ENCODE data around the gene VPS33A. TPM values are rescaled to one million over a fixed set of nuclear protein-coding genes. Genes with fewer than 3 reads are reported as not detected.

Gene VPS33A
- total and polyA plus RNA-seq, 8 donors, result 4.2 to 12.0 (median 6.6) TPM

- H3K4me3 ChIP-seq, result no peak overlapping the region
- H3K36me3 ChIP-seq, result peaks cover 0 to 23% (median 4%) of the 10 kb centered on the region in 3 donors
- 80 to 86% methylated on average over 4 of the region's 4 CpGs for WGBS, 2 donors
- H3K9me3 ChIP-seq, result no peaks in the 10 kb centered on the region
- FAIRE-seq (no peak), DNase-seq (no peak), ATAC-seq (no peak)
- no peak overlapping the region for H3K27ac ChIP-seq
- no peaks in the 10 kb centered on the region for H3K4me1 ChIP-seq
- intact Hi-C loops (cut with DNase I), result no loop called here
- no peak for TF ChIP-seq CTCF (IDR thresholded peaks at IDR 0.05)
- no peaks in the 10 kb centered on the region for H3K27me3 ChIP-seq
Measured at GRCh38 chr12:122303068-122303467, 36.8 kb upstream of the VPS33A start.

GRCh38 chr12:122298071-122298748, 31.9 kb upstream of the VPS33A start:
- DNase-seq, result no peak
- Histone ChIP-seq H3K27me3 (no peaks in the 10 kb centered on the region), H3K9me3 (no peaks in the 10 kb centered on the region), H3K36me3 (peaks cover 0 to 23% (median 0%) of the 10 kb centered on the region in 3 donors), H3K4me1 (no peaks in the 10 kb centered on the region), H3K27ac (no peak overlapping the region), H3K4me3 (no peak overlapping the region)
- intact Hi-C loops (cut with DNase I), result no loop called here
- ATAC-seq, result no peak
- TF ChIP-seq CTCF (IDR thresholded peaks at IDR 0.05), result no peak
- 94 to 95% methylated on average over 14 of the region's 14 CpGs for WGBS, 2 donors
- FAIRE-seq, result no peak

- Histone ChIP-seq H3K9me3 (no peaks in the 10 kb centered on the region), H3K4me1 (no peaks in the 10 kb centered on the region), H3K27ac (no peak overlapping the region), H3K27me3 (no peaks in the 10 kb centered on the region), H3K36me3 (peaks cover 0 to 23% (median 0%) of the 10 kb centered on the region in 3 donors), H3K4me3 (no peak overlapping the region)
- intact Hi-C loops (cut with DNase I), result no loop called here
- no peak for TF ChIP-seq CTCF (IDR thresholded peaks at IDR 0.05)
- no peak for FAIRE-seq
- 91 to 96% methylated on average over 9 of the region's 9 CpGs for WGBS, 2 donors
- ATAC-seq, result no peak
- no peak for DNase-seq
Measured at GRCh38 chr12:122297494-122297893, 31.2 kb upstream of the VPS33A start.

- no peak overlapping the region for H3K4me3 ChIP-seq
- no peaks in the 10 kb centered on the region for H3K27me3 ChIP-seq
- no peaks in the 10 kb centered on the region for H3K9me3 ChIP-seq
- no peak overlapping the region for H3K27ac ChIP-seq
- no peaks in the 10 kb centered on the region for H3K4me1 ChIP-seq
- intact Hi-C loops (cut with DNase I), result no loop called here
- ATAC-seq, result no peak
- DNase-seq, result no peak
- TF ChIP-seq CTCF (IDR thresholded peaks at IDR 0.05), result no peak
- peaks cover 0 to 13% (median 0%) of the 10 kb centered on the region in 3 donors for H3K36me3 ChIP-seq
- FAIRE-seq, result no peak
Measured at GRCh38 chr12:122295877-122296276, 29.6 kb upstream of the VPS33A start.

- WGBS, 2 donors, result 92 to 97% methylated on average over 3 of the region's 3 CpGs
- Histone ChIP-seq H3K9me3 (no peaks in the 10 kb centered on the region), H3K36me3 (peaks cover 0 to 9% (median 0%) of the 10 kb centered on the region in 3 donors), H3K27ac (no peak overlapping the region), H3K4me1 (no peaks in the 10 kb centered on the region), H3K4me3 (no peak overlapping the region), H3K27me3 (no peaks in the 10 kb centered on the region)
- ATAC-seq (no peak), FAIRE-seq (no peak), DNase-seq (no peak)
- intact Hi-C loops (cut with DNase I), result no loop called here
- no peak for TF ChIP-seq CTCF (IDR thresholded peaks at IDR 0.05)
Measured at GRCh38 chr12:122293081-122293480, 26.8 kb upstream of the VPS33A start.
